ENCODE results near the gene SUCLG2.

The SUCLG2 gene

DNA sequence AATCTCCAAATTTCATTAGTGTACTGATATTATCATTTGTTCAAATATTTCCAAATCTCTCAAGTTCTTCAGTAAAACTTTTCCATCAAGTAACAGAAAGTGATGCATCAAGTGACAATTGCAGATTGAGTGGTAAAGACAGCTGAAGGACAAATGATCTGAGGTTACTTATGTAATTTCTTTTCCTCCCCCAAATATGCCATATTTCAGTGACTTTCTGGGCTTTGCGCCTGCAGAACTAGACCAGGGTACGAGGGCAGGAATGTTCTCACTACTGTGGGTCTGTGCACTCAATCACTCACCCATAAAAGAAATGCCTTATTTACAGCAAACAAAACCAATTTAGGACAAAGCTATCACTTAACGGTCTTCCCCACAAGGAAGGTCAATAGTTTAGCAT is 4.7 kb downstream of the SUCLG2 start:
- DNase-seq (ENCODE audit: low read depth in 2 of 2), result no peak

- no peak for DNase-seq (ENCODE audit: low read depth in 2 of 2)
Observed at GRCh38 chr3:67648701-67649100, 5.7 kb downstream of the SUCLG2 start.

GRCh38 chr3:67648229-67648628 is 6.2 kb downstream of the SUCLG2 start:
- DNase-seq (ENCODE audit: low read depth in 2 of 2), result no peak

DNA sequence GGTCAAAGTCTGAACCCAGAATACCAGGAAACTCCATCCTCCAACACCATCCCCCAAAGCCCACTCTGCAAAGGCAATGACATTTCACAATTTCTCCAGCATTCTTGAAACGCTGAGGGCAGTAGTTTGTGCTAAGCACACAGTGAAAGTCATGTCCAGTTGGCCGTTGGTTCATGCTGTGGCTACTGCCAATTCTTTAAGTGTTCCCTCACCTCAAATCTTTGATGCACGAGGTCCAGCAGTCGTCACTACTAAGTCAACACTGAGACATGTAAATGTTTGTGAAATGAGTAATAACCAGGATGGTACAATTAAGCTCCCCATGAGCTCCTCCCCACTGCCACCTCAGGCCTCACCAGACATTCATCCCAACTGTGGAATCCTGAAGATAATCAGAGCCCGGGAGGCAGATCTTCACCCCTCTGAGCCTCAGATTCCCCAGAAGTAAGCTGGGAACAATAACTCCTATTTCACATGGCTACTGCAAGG is 7.0 kb downstream of the SUCLG2 start:
- DNase-seq (ENCODE audit: low read depth in 2 of 2), result no peak

DNA sequence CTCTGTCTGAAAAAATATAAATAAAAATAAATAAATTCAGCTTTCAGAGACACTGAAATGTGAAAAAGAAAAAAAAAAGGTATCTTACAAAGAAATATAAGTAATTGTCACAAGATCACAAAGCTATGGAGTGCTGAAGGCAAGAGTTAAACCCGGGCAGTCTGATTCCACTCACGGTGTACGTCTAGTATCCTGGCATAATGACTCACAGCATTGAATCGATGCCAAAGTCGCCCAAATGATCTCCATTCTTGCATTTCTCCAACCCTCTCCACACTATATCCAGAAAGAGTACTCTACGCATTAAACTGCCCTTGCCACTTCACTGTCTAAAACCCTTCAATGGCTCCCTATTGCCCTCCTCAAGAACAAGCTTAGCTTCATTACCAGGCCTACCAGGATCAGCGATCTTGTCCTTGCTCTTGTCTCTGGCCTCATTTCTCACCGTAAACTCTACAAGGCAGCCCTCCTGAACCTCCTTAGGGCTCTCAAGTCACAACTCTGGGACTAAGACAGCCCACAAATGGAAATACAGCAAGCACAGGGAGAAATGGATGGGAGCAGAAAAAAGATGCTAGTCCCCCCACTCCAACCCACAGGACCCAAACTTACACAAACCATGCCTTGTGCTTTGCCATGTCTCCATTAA is 7.7 kb downstream of the SUCLG2 start:
- DNase-seq (ENCODE audit: low read depth in 2 of 2), result no peak

DNA sequence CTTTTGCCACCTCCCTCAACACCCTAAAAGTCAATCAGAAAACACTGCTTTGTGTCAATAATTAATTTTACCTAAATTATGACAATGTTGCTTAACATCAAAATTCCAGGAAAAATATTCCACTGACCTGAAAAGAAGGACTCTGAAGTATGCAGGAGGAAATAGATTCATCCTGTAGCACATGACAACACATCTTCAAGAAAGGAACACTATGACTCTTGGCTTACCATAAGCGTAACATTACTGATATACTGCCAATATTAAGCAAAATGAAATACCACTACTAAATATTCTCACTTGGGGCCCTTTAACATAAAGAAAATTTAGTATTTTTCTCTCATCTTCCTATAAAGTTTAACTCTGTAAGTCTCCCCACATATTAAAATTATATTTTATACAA is 9.6 kb downstream of the SUCLG2 start:
- DNase-seq (ENCODE audit: low read depth in 2 of 2), result no peak

- no peak for DNase-seq (ENCODE audit: low read depth in 2 of 2)
Observed at GRCh38 chr3:67642734-67643133, 11.7 kb downstream of the SUCLG2 start.

- DNase-seq (ENCODE audit: low read depth in 2 of 2), result no peak
Observed at GRCh38 chr3:67642190-67642589, 12.2 kb downstream of the SUCLG2 start.

DNA sequence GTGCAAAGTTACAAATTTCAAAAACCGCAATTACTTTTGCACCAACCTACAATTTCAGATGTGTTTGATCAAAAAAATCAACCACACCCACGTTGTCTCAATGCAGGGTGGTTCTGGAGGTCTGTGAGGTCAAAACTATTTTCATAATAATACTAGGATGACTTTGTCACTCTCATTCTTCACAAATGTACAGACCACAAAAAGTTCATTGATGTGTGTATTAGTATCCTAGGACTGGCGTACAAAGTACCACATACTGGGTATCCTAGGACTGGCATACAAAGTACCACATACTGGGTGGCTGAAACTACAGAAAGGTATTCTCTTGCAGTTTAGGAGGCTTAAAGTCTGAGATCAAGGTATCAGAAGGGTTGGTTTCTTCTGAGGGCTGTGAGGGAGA is 13.0 kb downstream of the SUCLG2 start:
- no peak for DNase-seq (ENCODE audit: low read depth in 2 of 2)

GRCh38 chr3:67640023-67640660 is 14.3 kb downstream of the SUCLG2 start:
- no peak for DNase-seq (ENCODE audit: low read depth in 2 of 2)

- no peak for DNase-seq (ENCODE audit: low read depth in 2 of 2)
Observed at GRCh38 chr3:67637255-67637900, 17.0 kb downstream of the SUCLG2 start.

DNA sequence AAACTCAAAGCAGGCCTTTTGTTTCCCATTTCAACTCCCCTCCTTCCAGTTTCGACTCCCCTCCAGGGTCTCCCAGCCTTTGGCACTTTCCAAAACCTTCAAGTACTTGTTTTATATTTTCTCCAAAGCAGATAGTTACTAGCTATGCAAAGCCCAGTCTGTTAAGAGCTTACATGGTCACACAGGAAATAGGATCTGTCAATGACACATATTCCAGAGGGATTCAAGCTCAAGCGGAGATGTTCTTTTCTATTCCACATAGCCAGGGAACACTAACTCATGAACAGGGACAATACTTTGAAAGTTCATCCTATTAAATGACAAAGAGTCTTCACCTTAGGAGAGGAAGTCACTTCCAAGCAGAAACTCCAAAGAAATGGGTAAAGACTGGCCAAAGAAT is 18.6 kb downstream of the SUCLG2 start:
- no peak for DNase-seq (ENCODE audit: low read depth in 2 of 2)

DNA sequence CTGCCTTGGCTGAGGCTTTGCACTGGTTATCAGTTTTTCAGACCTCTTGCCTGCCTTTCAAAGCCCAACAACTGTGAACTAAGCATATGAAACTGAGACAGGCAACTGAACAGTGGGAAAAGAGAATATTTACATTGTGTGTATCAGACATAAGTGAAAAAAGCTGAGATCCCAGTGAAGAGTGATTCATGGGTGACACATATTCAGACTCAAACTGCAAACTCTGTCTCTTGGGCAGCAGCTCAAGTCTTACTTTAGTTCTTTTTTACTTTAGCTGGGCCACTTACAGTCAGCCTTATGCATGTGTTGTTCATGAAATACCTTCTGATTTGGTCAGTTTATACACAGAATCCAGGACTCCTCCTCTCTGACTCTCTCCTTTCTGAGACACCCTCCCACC is 19.2 kb downstream of the SUCLG2 start:
- DNase-seq (ENCODE audit: low read depth in 2 of 2), result no peak

- DNase-seq (ENCODE audit: low read depth in 2 of 2), result no peak
Observed at GRCh38 chr3:67630666-67631362, 23.6 kb downstream of the SUCLG2 start.

DNA sequence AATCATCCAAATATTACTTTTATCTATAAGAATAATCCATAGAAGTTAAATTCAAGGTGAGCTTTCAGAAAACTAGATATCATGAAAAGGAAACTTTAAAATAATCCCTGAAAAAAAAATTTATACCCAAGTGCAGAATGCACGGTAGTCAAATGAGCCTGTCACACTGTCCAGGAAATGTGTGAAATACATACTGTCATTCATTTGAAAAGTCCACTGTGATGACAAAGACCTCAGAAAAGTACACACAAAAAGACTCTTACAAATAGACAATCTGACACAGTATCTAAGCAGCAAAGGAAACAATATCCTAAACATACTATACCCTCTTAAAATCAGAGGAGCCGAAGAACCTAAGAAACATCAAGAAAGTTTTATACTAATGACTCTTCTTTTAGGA is 29.7 kb downstream of the SUCLG2 start:
- no peak for DNase-seq (ENCODE audit: low read depth in 2 of 2)

DNA sequence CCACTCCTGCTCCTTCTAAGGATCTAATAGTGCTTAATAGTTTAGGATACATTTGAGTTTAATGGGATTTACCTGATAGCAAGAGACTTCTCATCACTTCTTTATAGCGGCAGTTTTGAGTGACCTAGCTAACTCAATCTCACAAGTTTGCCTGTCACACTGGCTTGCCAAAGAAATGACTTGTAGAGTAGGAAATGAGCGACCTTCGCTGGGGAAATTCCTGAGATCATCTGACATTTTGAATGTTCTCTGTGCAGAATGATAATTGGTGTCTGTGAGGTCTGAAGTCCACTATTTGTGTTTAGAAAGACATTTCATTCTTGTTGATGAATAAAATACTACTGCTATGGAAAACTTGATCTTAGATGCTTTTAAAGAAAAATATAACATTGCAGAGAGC is 30.3 kb downstream of the SUCLG2 start:
- DNase-seq (ENCODE audit: low read depth in 2 of 2), result no peak

DNA sequence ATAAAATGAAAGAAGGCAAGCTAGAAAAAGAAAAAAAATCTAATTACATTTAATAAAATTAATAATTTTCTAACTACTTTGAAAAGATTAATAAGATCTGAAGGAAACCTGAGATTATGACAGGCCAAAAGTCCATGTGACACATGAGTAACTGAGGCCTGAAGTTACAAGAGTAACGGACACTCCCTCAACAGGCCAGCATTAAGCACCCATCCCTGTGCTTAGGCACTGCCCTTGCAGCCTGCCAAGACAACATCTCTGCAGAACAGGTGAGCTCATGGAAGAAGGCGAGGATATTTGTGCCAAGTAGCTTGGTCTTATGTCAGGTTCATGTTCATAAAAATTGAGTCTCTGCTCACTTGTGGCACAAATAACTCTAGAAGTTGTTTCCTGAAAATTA is 31.8 kb downstream of the SUCLG2 start:
- no peak for DNase-seq (ENCODE audit: low read depth in 2 of 2)

DNA sequence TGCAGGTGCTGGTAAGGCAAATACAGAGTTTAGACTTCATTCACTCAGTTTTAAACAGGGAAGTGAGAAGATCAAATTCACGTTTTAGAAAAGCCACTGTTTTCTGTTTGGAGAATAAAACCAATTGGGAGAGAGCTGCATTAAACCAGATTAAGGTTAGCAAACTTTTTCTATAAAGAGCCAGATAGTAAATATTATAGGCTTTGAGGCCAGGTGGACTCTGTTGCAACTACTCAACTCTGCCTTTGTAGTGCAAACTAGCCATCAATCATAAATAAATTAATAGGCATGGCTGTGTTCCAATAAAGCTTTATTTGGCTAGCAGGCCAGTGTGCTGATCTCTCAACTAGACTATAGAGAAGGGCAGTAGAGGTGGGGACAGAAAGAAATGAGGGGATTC is 33.5 kb downstream of the SUCLG2 start:
- DNase-seq (ENCODE audit: low read depth in 2 of 2), result no peak

DNA sequence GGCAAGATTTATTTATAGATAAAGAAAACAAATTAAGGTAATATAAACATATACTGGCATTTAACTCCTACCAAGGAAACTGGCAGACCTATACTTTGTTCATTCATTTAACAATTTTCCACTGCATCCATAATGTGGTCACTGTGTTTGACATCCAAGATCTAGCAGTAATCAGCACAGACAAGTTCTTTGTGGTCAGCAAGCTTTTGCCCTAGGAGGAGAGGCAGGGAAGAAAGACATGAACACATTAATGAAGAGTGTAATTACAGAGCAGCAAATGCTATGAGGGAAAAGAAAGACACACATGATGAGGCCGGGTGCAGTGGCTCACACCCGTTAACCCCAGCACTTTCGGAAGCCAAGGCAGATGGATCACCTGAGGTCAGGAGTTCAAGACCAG is 34.4 kb downstream of the SUCLG2 start:
- no peak for DNase-seq (ENCODE audit: low read depth in 2 of 2)

- no peak for DNase-seq (ENCODE audit: low read depth in 2 of 2)
Observed at GRCh38 chr3:67617518-67617917, 36.9 kb downstream of the SUCLG2 start.

DNA sequence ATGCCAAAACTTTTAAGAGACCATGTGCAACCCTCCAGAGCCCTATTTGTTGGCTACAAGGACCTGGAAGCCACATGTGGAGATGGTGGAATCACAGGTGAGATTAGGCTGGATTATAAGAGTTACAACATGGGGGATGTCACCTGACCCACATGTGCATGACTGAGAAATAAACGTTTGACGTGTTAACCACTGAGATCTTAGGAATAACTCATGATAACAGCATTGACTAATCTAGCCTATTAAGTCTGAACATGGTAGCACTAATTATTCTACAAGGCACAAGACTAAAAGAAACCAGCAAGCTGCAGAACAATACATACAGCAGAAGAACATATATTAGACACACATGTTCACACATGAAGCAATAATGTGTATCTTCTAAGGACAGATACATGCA is 38.4 kb downstream of the SUCLG2 start:
- no peak for DNase-seq (ENCODE audit: low read depth in 2 of 2)

DNA sequence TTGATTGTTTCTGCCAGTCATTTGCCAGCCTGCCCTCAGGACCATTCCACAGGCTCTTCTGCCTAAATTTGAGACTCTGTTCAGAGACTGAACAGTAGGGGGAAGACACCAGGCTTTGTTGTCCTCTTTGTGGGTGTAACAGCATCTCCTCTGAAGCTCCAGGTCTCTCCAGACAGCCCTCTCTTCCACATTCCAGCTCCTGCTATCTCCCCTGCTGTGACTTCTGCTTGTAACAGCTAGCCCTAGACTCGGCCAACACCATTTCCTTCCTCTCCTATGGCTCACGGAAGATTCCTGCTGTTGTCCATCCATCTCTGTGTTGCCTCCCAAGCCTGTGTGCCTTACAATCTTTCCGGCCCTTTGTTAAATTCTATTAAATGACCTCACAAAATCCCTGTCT is 40.2 kb downstream of the SUCLG2 start:
- no peak for DNase-seq (ENCODE audit: low read depth in 2 of 2)

DNA sequence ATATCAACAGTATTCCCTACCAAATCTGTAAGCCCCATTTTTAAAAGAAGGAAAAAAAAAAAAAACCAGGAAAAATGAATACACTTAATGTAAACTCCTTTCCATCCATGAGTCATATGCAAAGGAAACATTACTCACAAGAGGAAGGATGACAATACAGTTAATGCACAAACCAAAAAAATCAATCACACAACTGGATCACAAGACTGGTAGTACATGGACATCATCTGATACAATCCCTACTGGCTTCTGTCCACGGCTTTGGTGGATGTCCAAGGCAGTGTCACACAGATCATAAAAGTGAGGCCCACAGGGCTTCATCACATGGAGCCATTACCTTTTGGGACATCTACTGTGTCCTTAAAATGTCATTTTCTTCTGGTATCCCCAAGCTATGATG is 44.0 kb downstream of the SUCLG2 start:
- no peak for DNase-seq (ENCODE audit: low read depth in 2 of 2)

Data from stimulated activated CD4-positive, alpha-beta T cell treated with anti-CD3 and anti-CD28 coated beads, Interleukin-15, amount 100 ng/mL, for 48 hours (primary cell).